Measurements from ENCODE around the gene TMEM100.
A peak's percentile ranks its signal among the peaks of the same experiment; 100 is the strongest.

The TMEM100 gene, protein sequence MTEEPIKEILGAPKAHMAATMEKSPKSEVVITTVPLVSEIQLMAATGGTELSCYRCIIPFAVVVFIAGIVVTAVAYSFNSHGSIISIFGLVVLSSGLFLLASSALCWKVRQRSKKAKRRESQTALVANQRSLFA

GRCh38 chr17:55722742-55723487 is at the start of gene TMEM100:
TMEM100 (minus strand) TSS chr17:55722864; CDS start chr17:55721070, 1,794 bp downstream.
- DNase-seq (ENCODE audit: low spot score): peak; percentile 37

DNA sequence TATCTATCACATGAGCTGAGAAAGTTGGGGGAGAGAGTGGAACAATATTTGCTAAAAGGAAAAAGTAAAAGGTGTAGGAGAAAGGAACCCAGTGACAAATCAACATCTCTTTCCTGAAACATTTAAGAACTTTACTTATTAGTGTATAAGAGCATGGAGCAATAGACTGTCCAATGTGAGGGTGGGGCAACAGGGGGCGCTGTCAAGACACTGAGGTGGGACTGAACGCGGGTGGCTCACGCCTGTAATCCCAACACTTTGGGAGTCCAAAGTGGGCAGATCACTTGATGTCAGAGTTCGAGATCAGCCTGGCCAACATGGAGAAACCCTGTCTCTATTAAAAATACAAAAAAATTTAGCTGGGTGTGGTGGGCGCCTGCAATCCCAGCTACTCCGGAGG is 49.4 kb upstream of the TMEM100 start:
- no peak for DNase-seq (ENCODE audit: low spot score)

GRCh38 chr17:55770196-55770870 is 47.7 kb upstream of the TMEM100 start:
- peak; percentile 63 for DNase-seq (ENCODE audit: low spot score)

DNA sequence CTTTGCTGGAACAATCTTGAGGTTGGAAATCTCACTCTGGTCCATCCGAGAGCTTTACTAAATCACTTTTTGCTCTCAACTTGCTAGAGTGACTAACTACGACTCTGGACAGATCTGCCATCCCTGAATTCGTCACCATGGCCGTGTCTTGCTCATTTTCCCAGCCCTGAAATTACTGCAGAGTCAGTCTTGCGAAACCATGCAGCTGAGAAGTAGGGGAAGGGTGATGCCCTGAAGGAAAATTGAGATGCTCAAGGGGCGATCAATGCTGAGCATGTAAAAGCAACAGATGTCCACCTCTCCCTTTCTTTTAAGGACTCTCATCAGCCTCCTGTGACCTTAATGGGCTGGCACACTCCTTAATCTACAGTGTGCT is 46.9 kb upstream of the TMEM100 start:
- DNase-seq (ENCODE audit: low spot score): peak; percentile 70

DNA sequence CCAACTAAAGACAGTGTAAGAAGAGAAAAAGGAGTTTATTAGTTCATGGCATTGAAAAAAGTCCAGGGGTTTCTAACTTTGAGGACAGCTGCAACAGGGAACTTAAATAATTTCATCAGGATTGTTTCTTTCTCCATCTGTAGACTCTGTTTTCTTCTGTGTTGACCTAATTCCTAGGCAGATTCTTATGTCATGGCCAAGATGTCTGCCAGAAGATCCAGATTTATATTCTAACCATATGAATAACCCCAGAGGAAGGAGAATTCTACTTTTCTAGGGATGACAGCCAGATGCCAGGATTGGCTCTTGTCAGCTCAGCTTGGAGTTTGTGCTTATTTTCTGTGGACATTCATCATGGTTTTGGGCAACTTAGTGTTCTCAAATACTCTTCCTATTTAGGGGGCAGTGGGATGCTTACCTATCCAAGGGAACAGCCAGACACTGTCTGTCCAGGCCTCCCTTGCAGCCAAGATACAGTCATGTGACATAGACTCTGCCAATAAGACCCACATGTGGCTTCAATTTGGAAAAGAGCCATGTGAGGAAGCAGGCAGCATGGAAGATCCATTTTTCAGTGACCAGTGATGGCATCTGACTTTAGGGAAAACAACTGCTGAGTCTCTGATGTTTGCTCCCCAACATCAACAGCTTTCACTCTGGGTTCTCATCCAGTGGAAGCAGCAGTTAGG is 46.4 kb upstream of the TMEM100 start:
- DNase-seq (ENCODE audit: low spot score): no peak

- DNase-seq (ENCODE audit: low spot score): no peak
These were observed 42.8 kb upstream of the TMEM100 start for GRCh38 chr17:55765472-55765871.

DNA sequence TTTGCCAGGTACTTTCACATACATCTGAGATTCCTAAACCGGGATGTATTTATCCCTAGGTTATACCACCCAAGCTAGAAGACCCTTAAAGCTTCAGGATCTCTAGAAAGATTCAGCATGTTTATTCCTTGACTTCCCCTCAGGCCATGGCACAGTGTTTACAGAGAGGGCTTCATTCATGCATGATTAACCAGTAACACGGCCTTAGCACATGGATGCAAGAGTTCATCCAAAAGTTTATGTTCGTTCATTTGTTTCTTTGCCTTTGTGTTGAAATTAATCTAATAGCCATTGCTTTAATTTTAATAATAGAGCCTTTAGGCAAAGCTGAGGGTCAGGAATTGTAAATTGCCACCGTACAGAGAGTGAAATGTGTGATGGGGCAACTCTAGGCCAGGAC is 41.9 kb upstream of the TMEM100 start:
- DNase-seq (ENCODE audit: low spot score): no peak

DNA sequence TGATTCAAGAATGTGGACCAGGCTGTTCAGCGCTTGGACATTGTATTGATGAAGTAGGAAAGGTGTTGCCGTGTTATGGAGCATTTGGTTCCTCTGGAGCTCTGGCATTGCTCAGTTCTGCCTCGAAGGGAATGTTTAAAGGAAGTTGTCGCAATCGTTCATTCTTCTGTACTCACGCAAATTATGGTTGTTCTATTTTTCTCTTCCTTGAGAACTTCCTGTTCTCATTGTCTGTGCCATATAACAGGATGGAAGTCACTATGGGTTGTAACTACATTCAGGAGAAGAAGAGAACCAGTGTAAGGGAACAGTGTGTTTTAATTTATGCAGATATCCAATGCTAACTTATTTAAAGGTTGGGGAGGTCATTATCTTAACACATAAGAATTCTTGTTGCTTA is 41.2 kb upstream of the TMEM100 start:
- no peak for DNase-seq (ENCODE audit: low spot score)

GRCh38 chr17:55762086-55762858 is 39.6 kb upstream of the TMEM100 start:
- DNase-seq (ENCODE audit: low spot score): no peak

- DNase-seq (ENCODE audit: low spot score): no peak
These were observed 38.1 kb upstream of the TMEM100 start for GRCh38 chr17:55760643-55761355.

GRCh38 chr17:55758171-55758570 is 35.5 kb upstream of the TMEM100 start:
- DNase-seq (ENCODE audit: low spot score): no peak

GRCh38 chr17:55757659-55758058 is 35.0 kb upstream of the TMEM100 start:
- DNase-seq (ENCODE audit: low spot score): no peak

GRCh38 chr17:55756689-55757088 is 34.0 kb upstream of the TMEM100 start:
- DNase-seq (ENCODE audit: low spot score): no peak

GRCh38 chr17:55751720-55752250 is 29.1 kb upstream of the TMEM100 start:
- DNase-seq (ENCODE audit: low spot score): peak; percentile 9

GRCh38 chr17:55750750-55751657 is 28.3 kb upstream of the TMEM100 start, which contains the start of gene PCTP:
PCTP (plus strand) TSS chr17:55751051; CDS start chr17:55751104, 53 bp downstream.
- peak; percentile 96 for DNase-seq (ENCODE audit: low spot score)

- DNase-seq (ENCODE audit: low spot score): no peak
These were observed 27.3 kb upstream of the TMEM100 start for GRCh38 chr17:55749985-55750384.

GRCh38 chr17:55748841-55749240 is 26.2 kb upstream of the TMEM100 start:
- DNase-seq (ENCODE audit: low spot score): no peak

GRCh38 chr17:55747209-55747608 is 24.5 kb upstream of the TMEM100 start:
- DNase-seq (ENCODE audit: low spot score): no peak

GRCh38 chr17:55746466-55746865 is 23.8 kb upstream of the TMEM100 start:
- DNase-seq (ENCODE audit: low spot score): no peak

DNA sequence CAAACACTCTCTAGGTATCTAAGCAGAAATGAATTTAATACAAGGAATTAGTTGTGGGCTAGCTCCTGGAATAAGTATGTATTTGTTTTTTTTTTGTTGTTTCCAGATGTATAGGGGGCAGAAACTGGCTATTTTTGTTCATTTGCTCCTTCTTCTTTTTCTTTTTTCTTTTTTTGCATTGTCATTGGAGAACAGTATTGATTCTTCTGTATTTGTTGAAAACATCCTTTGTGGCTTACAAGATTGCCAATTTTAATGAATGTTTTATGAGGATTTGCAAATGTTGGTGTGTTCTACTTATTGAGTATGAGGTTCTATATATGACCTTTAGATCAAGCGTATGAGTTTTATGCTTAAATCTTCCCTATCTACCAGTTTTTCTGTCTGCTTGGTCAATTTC is 22.6 kb upstream of the TMEM100 start:
- no peak for DNase-seq (ENCODE audit: low spot score)

All from kidney tubule cell (primary cell).